ENCODE results near the gene ENPP3. TPM values are rescaled to one million over a fixed set of nuclear protein-coding genes. Genes with fewer than 3 reads are reported as not detected.

ENPP3 gene
- total and polyA plus RNA-seq, 10 of the 15 experiments (the other 5 are each of a cell fraction or from before 2014, with no cell fraction given), result 0.01 TPM; not detected in 9

DNA sequence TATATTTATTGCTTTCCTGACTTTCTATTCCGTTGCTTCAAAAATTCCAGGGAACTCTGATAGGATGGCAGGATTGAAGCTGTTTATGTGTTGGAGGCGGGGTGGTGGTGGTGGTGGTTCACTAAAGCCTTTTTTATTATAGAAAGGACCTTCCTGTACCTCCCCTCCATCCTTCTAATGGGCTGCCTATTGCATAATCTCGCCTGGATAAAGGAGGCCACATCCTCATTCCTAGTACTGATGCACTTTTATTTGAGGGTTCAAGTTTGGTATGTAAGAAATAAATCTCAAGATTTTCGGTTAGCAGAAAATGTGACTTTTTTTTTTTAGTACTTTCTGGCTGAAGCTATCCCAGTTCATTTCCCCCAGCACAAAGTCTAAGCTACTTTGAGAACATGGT lies 92.4 kb downstream of the ENPP3 start (continued):
- TF ChIP-seq, protein P1, sequence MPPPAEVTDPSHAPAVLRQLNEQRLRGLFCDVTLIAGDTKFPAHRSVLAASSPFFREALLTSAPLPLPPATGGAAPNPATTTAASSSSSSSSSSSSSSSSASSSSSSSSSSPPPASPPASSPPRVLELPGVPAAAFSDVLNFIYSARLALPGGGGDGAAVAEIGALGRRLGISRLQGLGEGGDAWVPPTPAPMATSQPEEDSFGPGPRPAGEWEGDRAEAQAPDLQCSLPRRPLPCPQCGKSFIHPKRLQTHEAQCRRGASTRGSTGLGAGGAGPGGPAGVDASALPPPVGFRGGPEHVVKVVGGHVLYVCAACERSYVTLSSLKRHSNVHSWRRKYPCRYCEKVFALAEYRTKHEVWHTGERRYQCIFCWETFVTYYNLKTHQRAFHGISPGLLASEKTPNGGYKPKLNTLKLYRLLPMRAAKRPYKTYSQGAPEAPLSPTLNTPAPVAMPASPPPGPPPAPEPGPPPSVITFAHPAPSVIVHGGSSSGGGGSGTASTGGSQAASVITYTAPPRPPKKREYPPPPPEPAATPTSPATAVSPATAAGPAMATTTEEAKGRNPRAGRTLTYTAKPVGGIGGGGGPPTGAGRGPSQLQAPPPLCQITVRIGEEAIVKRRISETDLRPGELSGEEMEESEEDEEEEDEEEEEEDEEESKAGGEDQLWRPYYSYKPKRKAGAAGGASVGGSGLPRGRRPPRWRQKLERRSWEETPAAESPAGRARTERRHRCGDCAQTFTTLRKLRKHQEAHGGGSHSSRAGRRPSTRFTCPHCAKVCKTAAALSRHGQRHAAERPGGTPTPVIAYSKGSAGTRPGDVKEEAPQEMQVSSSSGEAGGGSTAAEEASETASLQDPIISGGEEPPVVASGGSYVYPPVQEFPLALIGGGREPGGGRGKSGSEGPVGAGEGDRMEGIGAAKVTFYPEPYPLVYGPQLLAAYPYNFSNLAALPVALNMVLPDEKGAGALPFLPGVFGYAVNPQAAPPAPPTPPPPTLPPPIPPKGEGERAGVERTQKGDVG (CRISPR knock-in tag; IDR thresholded peaks at IDR 0.05), result no peak
- TF ChIP-seq MXI1 (IDR thresholded peaks at IDR 0.05; ENCODE audit: low read depth, low read length), result no peak
- TF ChIP-seq IRF4 (IDR thresholded peaks at IDR 0.05; ENCODE audit: low read depth, low read length), result no peak
- TF ChIP-seq, protein P2, sequence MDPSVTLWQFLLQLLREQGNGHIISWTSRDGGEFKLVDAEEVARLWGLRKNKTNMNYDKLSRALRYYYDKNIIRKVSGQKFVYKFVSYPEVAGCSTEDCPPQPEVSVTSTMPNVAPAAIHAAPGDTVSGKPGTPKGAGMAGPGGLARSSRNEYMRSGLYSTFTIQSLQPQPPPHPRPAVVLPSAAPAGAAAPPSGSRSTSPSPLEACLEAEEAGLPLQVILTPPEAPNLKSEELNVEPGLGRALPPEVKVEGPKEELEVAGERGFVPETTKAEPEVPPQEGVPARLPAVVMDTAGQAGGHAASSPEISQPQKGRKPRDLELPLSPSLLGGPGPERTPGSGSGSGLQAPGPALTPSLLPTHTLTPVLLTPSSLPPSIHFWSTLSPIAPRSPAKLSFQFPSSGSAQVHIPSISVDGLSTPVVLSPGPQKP (IDR thresholded peaks at IDR 0.05; ENCODE audit: low read depth, low read length), result no peak

DNA sequence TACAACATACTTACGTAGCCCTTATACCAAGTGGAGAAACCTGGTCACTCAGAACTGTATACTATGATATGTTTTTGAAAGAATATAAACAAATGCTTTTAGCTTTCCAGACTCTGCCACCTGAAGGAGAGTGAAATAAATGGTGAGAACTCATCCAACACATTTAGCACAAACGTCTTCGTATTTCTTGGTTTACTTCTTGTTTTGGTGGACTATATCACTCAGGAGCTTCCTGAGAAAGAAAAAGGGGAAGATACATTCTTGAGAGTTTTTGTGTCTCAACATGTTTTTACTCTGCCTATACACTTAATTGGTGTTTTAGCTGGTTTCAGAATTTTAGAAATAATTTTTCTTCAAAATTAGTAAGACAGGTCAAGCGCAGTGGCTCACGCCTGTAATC lies 93.2 kb downstream of the ENPP3 start:
- Histone ChIP-seq H3K27me3 (replicated peaks in 1 of 2; ENCODE audit: control insufficient read depth in 2 of 2, insufficient read depth in 2 of 2, low read length in 1 of 2) (no peaks in the 10 kb centered on the region), H2AFZ (ENCODE audit: control insufficient read depth, low read depth, low read length) (no peak overlapping the region), H3K9ac (ENCODE audit: control insufficient read depth, insufficient read depth, low read length) (no peak overlapping the region), H3K36me3 (ENCODE audit: control insufficient read depth in 2 of 2, insufficient read depth in 2 of 2, low read length in 1 of 2) (no peaks in the 10 kb centered on the region), H4K20me1 (ENCODE audit: control insufficient read depth, insufficient read depth) (no peaks in the 10 kb centered on the region), H3K4me2 (ENCODE audit: control insufficient read depth, insufficient read depth) (no peak overlapping the region), H3K4me1 (ENCODE audit: control insufficient read depth, insufficient read depth, low read length) (no peaks in the 10 kb centered on the region), H3K27ac (ENCODE audit: control insufficient read depth, insufficient read depth) (no peak overlapping the region), H3K79me2 (ENCODE audit: control insufficient read depth, insufficient read depth, low read length) (no peaks in the 10 kb centered on the region), H3K9me3 (replicated peaks; ENCODE audit: control insufficient read depth, insufficient read depth, low read length) (no peaks in the 10 kb centered on the region), H3K4me3 (no peak overlapping the region)
- RAD21 ChIA-PET (ENCODE audit: unreplicated experiment), result no interaction called here
- SMC1A ChIA-PET (ENCODE audit: uncharacterized antibody, unreplicated experiment), result interaction anchor here (1.1 kb wide), 1 partner anchor 9 kb away, joined by 4 read pairs; no protein-coding TSS in a partner anchor
- TF ChIP-seq BRCA1 (IDR thresholded peaks at IDR 0.05; ENCODE audit: low read depth, low read length), result no peak
- TF ChIP-seq, protein P3, sequence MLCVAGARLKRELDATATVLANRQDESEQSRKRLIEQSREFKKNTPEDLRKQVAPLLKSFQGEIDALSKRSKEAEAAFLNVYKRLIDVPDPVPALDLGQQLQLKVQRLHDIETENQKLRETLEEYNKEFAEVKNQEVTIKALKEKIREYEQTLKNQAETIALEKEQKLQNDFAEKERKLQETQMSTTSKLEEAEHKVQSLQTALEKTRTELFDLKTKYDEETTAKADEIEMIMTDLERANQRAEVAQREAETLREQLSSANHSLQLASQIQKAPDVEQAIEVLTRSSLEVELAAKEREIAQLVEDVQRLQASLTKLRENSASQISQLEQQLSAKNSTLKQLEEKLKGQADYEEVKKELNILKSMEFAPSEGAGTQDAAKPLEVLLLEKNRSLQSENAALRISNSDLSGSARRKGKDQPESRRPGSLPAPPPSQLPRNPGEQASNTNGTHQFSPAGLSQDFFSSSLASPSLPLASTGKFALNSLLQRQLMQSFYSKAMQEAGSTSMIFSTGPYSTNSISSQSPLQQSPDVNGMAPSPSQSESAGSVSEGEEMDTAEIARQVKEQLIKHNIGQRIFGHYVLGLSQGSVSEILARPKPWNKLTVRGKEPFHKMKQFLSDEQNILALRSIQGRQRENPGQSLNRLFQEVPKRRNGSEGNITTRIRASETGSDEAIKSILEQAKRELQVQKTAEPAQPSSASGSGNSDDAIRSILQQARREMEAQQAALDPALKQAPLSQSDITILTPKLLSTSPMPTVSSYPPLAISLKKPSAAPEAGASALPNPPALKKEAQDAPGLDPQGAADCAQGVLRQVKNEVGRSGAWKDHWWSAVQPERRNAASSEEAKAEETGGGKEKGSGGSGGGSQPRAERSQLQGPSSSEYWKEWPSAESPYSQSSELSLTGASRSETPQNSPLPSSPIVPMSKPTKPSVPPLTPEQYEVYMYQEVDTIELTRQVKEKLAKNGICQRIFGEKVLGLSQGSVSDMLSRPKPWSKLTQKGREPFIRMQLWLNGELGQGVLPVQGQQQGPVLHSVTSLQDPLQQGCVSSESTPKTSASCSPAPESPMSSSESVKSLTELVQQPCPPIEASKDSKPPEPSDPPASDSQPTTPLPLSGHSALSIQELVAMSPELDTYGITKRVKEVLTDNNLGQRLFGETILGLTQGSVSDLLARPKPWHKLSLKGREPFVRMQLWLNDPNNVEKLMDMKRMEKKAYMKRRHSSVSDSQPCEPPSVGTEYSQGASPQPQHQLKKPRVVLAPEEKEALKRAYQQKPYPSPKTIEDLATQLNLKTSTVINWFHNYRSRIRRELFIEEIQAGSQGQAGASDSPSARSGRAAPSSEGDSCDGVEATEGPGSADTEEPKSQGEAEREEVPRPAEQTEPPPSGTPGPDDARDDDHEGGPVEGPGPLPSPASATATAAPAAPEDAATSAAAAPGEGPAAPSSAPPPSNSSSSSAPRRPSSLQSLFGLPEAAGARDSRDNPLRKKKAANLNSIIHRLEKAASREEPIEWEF (IDR thresholded peaks at IDR 0.05; ENCODE audit: insufficient replicate concordance, low read depth, low read length), result no peak
- no peak for TF ChIP-seq PML (IDR thresholded peaks at IDR 0.05; ENCODE audit: low read length)
- no peak for TF ChIP-seq SUZ12 (IDR thresholded peaks at IDR 0.05; ENCODE audit: unreplicated experiment)
- CTCF ChIA-PET, result interaction anchor here (0.9 kb wide), 1 partner anchor 10 kb away, joined by 3 read pairs; no protein-coding TSS in a partner anchor
- DNase-seq (ENCODE audit: low read depth, low spot score) (no peak), ATAC-seq (no peak), FAIRE-seq (no peak)
- BruUV-seq (replicated peaks), result no TSS peak
- WGBS (ENCODE audit: insufficient coverage, insufficient replicate concordance, low lambda C conversion rate, missing lambda C conversion rate), result 33% methylated on average over 5 of the region's 5 CpGs
- intact Hi-C loops (cut with micrococcal nuclease; ENCODE audit: unreplicated experiment), result no loop called here
- POLR2A ChIA-PET, result interaction anchor here (0.7 kb wide), 2 partner anchors 16 to 1006 kb away, joined by 4 to 6 read pairs; no protein-coding TSS in a partner anchor
- in situ Hi-C loops (cut with MboI), result no loop called here

Measured in GM12878 (cell line).